GM13977 (cell line): ENCODE data around the gene SPACA9.

ENCODE experiments used
- DNase-seq: peaks from one replicate; pipeline ENCODE4 v3.0.0; 2012; ENCODE audit warnings: low spot score
- CTCF ChIP-seq: IDR thresholded peaks from 2 replicates; pipeline ENCODE4 v1.5.1; 2012; ENCODE audit warnings: mild to moderate bottlenecking, control low read depth; ENCODE audit not compliant: insufficient read depth; ENCODE audit errors: extremely low read depth, missing control alignments
- in situ Hi-C: fragments of 300-500 bp; cut with MboI; formaldehyde crosslinking; loops from one replicate; pipeline ENCODE4 v1.12.0; 2022; ENCODE audit warnings: low sequenced_read_pairs, low pct_unique_long_range_greater_than_20kb, mixed read lengths, inconsistent platforms; ENCODE audit not compliant: unreplicated experiment

The SPACA9 gene

GRCh38 chr9:132854832-132855231 is 23.9 kb upstream of the SPACA9 start:
- in situ Hi-C loops: no loop called here
- DNase-seq: no peak
- no peak for TF ChIP-seq CTCF

GRCh38 chr9:132855904-132856303 is 22.8 kb upstream of the SPACA9 start:
- in situ Hi-C loops: no loop called here
- no peak for TF ChIP-seq CTCF
- no peak for DNase-seq

DNA sequence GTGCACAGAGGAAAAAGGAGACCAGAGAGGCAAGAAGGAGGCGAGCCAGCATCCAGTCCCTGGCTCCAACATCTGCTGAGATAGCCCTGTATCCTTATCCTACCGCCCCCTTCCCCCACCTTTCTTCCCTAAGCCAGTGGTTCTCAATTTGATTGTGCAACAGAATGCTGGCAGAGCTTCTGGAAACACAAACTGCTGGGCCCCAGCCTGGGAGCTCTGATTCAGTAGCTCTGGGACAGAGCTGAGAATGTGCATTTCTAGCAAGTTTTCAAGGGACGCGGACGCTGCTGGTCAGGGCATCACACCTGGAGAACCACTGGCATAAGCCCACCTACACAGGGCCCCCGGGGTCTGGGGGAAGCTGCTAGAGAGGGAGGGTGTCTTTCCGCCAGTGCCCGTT is 21.7 kb upstream of the SPACA9 start:
- in situ Hi-C loops: no loop called here
- no peak for TF ChIP-seq CTCF
- DNase-seq: no peak

DNA sequence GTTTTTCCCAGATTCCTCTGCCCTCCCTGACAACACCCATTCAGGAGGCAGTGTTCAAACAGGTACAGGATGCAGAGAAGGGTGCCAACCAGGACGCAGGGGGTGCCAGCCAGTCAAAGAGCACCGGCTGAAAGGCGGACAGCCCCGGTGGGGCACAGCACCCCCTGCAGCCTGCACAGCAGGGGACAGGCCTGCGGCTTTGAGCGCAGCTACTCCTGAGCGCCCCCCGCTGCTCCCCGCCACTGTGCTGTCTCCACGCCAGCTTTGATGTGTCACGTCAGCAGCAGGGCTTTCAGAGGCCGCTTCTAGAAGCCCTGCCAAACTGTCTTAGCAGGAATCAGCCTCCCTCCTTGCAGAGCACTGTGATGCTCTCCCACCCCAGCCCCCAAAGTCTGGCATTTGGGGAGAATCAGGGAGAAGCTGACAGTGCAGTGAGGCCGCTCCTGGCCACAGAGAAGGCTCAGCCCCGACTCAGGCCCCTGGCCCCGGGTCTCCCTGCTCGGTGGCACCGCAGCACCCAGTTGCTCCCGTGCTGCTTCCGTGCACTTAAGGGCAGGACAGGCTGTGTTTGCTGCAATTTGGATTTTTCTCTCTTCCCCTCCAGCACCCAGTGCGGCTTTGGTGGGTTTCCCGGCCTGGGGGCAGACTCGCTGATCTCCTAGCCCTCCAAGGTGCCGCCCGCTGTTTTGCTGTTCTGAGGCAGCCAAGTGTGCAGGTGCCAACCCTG is 20.9 kb upstream of the SPACA9 start:
- no peak for DNase-seq

DNA sequence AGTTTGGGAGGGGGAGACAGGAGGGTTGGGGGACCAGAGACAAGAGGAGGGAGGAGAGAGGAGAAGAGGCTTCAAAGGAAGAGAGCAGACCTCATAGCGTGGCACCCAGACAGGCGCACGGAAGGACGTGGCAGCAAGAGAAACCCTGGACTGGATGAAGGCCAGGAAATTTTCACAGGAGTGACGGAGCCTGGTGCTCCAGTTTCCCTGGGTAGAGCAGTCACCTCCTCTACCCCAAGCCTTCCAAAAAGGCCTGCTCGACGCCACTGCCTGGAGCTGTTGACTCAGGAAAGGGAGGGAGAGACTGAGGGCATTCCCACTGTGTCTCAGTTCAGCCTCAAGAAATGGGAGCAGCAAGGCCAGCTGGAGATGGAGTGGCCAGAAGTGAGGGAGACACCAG is 19.9 kb upstream of the SPACA9 start:
- in situ Hi-C loops: no loop called here
- no peak for DNase-seq
- no peak for TF ChIP-seq CTCF

More for the DNA sequence above, 20.9 kb upstream of the SPACA9 start:
- TF ChIP-seq CTCF: no peak
- in situ Hi-C loops: no loop called here

- no peak for DNase-seq
- in situ Hi-C loops: no loop called here
- TF ChIP-seq CTCF: no peak
These were observed 17.0 kb upstream of the SPACA9 start for GRCh38 chr9:132861666-132862065.
